ENCODE measurements around the gene TRPM3.
A peak's percentile ranks its signal among the peaks of the same experiment; 100 is the strongest.

TRPM3 gene

GRCh38 chr9:71121275-71122021 is at the start of gene TRPM3:
TRPM3 (minus strand) TSS chr9:71121621; CDS start chr9:71121354, 267 bp downstream.
- DNase-seq (ENCODE audit: low spot score), result no peak

- no peak for DNase-seq (ENCODE audit: low spot score)
Measured at GRCh38 chr9:71168418-71168817, 47.0 kb upstream of the TRPM3 start.

- no peak for DNase-seq (ENCODE audit: low spot score)
Measured at GRCh38 chr9:71162126-71162525, 40.7 kb upstream of the TRPM3 start.

GRCh38 chr9:71157731-71158130 is 36.3 kb upstream of the TRPM3 start:
- DNase-seq (ENCODE audit: low spot score), result no peak

GRCh38 chr9:71147368-71147767 is 25.9 kb upstream of the TRPM3 start:
- DNase-seq (ENCODE audit: low spot score), result no peak

GRCh38 chr9:71146511-71146910 is 25.1 kb upstream of the TRPM3 start:
- DNase-seq (ENCODE audit: low spot score), result no peak

GRCh38 chr9:71145179-71145578 is 23.8 kb upstream of the TRPM3 start:
- DNase-seq (ENCODE audit: low spot score), result peak; percentile 31

GRCh38 chr9:71144495-71144894 is 23.1 kb upstream of the TRPM3 start:
- no peak for DNase-seq (ENCODE audit: low spot score)

GRCh38 chr9:71136696-71137095 is 15.3 kb upstream of the TRPM3 start:
- DNase-seq (ENCODE audit: low spot score), result no peak

GRCh38 chr9:71131145-71131544 is 9.7 kb upstream of the TRPM3 start:
- DNase-seq (ENCODE audit: low spot score), result no peak

- DNase-seq (ENCODE audit: low spot score), result no peak
Measured at GRCh38 chr9:71130521-71130920, 9.1 kb upstream of the TRPM3 start.

- no peak for DNase-seq (ENCODE audit: low spot score)
Measured at GRCh38 chr9:71128796-71129195, 7.4 kb upstream of the TRPM3 start.

GRCh38 chr9:71127301-71127700 is 5.9 kb upstream of the TRPM3 start:
- DNase-seq (ENCODE audit: low spot score), result no peak

GRCh38 chr9:71122421-71122820 is 1.0 kb upstream of the TRPM3 start:
- DNase-seq (ENCODE audit: low spot score), result no peak

GRCh38 chr9:71122022-71122275 is 528 bp upstream of the TRPM3 start:
- no peak for DNase-seq (ENCODE audit: low spot score)

- no peak for DNase-seq (ENCODE audit: low spot score)
Measured at GRCh38 chr9:71120501-71121247, 747 bp downstream of the TRPM3 start.

- no peak for DNase-seq (ENCODE audit: low spot score)
Measured at GRCh38 chr9:71119746-71120145, 1.7 kb downstream of the TRPM3 start.

GRCh38 chr9:71118324-71118723 is 3.1 kb downstream of the TRPM3 start:
- no peak for DNase-seq (ENCODE audit: low spot score)

- no peak for DNase-seq (ENCODE audit: low spot score)
Measured at GRCh38 chr9:71115448-71115975, 5.9 kb downstream of the TRPM3 start.

- no peak for DNase-seq (ENCODE audit: low spot score)
Measured at GRCh38 chr9:71112866-71113265, 8.6 kb downstream of the TRPM3 start.

GRCh38 chr9:71108937-71109336 is 12.5 kb downstream of the TRPM3 start:
- DNase-seq (ENCODE audit: low spot score), result no peak

- DNase-seq (ENCODE audit: low spot score), result no peak
Measured at GRCh38 chr9:71106992-71107391, 14.4 kb downstream of the TRPM3 start.

GRCh38 chr9:71105192-71105591 is 16.2 kb downstream of the TRPM3 start:
- DNase-seq (ENCODE audit: low spot score), result no peak

- no peak for DNase-seq (ENCODE audit: low spot score)
Measured at GRCh38 chr9:71098801-71099200, 22.6 kb downstream of the TRPM3 start.
